Hematopoietic multipotent progenitor cell treated with erythropoietin and hydrocortisone succinate and interleukin-3 and kit ligand, for 15 days (in vitro differentiated cells): ENCODE data around the gene SMC4.

ENCODE experiments used
- DNase-seq: peaks from one replicate; pipeline ENCODE4 v3.0.0-alpha.2; 2015; ENCODE audit warnings: low spot score

Gene SMC4

GRCh38 chr3:160395297-160395696 is 4.2 kb upstream of the SMC4 start:
- DNase-seq = no peak

- DNase-seq = no peak
These were observed 678 bp upstream of the SMC4 start for GRCh38 chr3:160398820-160399124.

GRCh38 chr3:160400030-160400701 is 716 bp downstream of the SMC4 start:
- peak; percentile 42 for DNase-seq

- DNase-seq = peak; percentile 21
These were observed 1.3 kb downstream of the SMC4 start for GRCh38 chr3:160400702-160401150.

DNA sequence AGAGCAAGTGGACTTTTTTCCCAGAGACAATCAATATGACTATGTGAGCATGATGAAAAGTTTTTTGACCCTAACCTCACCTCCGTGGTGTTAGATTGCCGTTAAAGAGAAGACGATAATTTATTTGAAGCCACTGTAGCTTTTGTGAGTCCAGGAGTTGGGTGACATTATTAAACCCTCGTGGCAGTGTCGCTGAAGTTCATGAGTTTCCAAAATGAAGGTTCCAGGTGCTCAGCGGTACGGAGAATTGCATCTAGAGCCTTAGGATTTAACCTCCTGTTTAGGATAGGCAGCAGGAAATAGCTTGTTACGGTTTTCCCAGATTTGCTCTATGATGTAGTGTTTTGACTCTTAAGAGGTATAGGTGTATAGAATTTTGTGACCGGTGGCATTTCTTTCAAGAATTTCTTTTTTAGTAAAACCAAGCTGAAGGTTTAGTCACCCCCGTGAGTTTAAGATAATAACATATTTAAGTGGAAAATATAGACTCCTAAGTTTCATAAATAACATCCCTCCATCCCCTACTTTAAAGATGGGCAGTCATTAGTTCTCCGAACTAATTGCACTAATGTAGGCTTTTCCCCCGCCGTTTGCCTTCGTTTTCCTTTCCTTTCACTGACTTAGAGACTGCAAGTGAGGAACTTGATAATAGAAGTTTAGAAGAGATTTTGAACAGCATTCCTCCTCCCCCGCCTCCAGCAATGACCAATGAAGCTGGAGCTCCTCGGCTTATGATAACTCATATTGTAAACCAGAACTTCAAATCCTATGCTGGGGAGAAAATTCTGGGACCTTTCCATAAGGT is 2.0 kb downstream of the SMC4 start:
- peak; percentile 52 for DNase-seq

GRCh38 chr3:160402221-160403027 is 3.0 kb downstream of the SMC4 start:
- no peak for DNase-seq

- peak; percentile 22 for DNase-seq
These were observed 3.6 kb downstream of the SMC4 start for GRCh38 chr3:160403028-160403545.

GRCh38 chr3:160403796-160404470 is 4.5 kb downstream of the SMC4 start:
- DNase-seq = no peak

GRCh38 chr3:160409812-160410610 is 10.6 kb downstream of the SMC4 start:
- no peak for DNase-seq

DNA sequence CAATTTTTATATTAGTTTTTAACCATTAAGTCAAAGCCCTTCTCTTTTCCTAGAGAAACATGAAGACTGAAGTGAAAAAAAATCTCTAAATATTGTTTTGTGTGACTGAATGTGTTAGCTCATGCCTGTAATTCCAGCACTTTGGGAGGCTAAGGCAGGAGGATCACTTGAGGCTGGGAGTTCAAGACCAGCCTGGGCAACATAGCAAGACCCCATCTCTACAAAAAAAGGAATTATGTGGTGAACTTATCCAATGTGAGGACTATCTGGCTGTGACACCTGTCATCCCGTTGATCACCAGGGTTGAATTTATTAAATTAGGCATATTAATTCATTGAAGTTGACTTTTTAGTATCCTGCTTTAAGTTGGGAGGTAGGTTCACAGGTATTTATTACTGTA is 13.0 kb downstream of the SMC4 start:
- no peak for DNase-seq

DNA sequence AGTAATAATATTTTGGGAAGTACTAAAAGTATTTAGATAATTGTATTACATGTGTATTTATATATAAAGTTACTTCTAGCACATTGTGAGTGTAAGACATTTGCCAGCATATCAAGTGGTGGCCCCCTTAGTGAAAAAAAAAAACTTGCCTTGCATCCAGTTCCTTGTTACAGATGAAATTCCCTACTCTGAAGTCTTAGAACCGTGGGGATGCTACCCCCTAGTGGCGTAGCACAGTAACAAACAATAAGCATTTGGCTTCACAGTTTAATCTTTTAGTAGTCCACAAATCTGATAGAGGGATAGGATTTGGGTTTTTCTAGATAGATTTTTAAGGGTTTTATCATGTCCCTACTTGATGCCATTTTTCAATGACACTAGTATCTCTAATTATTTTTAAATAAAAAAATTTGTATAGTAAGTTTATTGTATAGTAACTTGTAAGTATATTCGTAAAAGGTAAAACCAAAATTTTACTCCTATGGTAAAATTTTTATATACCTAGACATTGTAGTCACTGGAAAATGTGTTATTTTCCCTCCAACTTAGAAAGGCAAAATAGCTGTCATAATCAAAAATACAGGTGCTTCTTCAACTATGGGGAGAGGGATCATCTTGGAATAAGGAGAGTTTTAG is 14.3 kb downstream of the SMC4 start:
- DNase-seq = peak; percentile 81

DNA sequence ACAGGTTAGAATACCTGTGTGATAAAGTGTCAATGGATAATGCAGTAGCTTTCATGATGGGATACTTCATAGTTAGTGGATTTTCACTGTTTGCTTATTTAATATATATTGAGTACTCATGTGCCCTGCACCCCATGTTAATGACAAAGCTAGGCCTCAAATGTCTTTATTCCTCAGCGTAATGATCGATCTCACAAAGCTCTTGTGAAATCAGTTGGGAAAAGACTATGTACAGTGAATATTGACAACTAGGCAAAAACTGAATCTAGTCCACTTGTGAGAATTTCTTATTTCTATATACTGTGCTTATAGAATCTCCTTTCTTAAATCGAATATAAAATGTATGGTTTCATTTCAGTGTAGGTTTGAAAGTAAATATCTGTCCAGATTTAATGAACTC is 17.9 kb downstream of the SMC4 start:
- DNase-seq = no peak

DNA sequence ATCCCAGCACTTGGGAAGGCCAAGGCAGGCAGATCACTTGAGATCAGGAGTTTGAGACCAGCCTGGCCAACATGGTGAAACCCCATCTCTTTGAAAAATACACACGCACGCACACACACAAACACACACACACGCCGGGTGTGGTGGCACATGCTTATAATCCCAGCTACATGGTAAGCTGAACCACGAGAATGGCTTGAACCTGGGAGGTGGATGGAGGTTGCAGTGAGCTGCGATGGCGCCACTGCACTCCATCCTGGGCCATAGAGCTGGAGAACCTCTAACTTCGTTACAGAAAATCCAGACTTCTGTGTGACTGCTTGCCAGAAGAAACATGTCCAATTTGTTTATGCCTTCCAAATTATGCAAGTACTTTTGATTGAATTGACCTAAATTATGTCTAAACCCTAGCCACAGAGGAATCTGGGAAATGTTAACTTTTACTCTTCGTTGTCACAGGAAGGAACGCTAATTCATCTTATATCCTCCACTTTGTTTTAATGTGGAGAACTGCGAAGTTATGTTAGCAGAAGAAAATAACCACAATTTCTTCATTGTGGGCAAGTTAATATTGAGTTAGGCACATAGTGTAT is 28.5 kb downstream of the SMC4 start:
- no peak for DNase-seq

- no peak for DNase-seq
These were observed 34.6 kb downstream of the SMC4 start for GRCh38 chr3:160434071-160434470.

- no peak for DNase-seq
These were observed 35.6 kb downstream of the SMC4 start for GRCh38 chr3:160435095-160435494.

- no peak for DNase-seq
These were observed 36.3 kb downstream of the SMC4 start for GRCh38 chr3:160435747-160436146.

- no peak for DNase-seq
These were observed 37.6 kb downstream of the SMC4 start for GRCh38 chr3:160437083-160437455.

DNA sequence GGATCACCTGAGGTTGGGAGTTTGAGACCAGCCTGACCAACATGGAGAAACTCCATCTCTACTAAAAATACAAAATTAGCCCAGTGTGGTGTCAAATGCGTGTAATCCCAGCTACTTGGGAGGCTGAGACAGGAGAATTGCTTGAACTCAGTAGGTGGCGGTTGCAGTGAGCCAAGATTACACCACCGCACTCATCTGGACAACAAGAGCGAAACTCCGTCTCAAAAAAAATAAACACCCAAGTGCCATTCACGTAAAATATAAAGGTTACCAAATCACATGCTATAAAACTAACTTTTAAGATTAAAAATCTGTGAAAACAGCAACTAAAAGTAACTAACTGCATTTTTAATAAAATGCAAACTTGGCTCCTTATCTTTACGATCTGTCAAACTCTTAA is 41.2 kb downstream of the SMC4 start:
- no peak for DNase-seq

GRCh38 chr3:160444411-160444810 is 45.0 kb downstream of the SMC4 start:
- peak; percentile 35 for DNase-seq

GRCh38 chr3:160445854-160446253 is 46.4 kb downstream of the SMC4 start:
- no peak for DNase-seq
